GM12878 (cell line): ENCODE data around the gene EDC4. TPM values are rescaled to one million over a fixed set of nuclear protein-coding genes. Genes with fewer than 3 reads are reported as not detected.
A peak's percentile ranks its signal among the peaks of the same experiment; 100 is the strongest.

Source experiments
- ATAC-seq: fragments of 200-7000 bp; cut with Tn5 transposase; 3 replicates; pipeline ENCODE4 v1.9.1; 2020; ENCODE audit warnings: mild to moderate bottlenecking, moderate library complexity
- BruUV-seq: library from RNA; stranded (reverse); fragments of 400-500 nt; replicated peaks from 2 replicates; lab custom pipeline; 2021; lab: Mats Ljungman, UMichigan
- CTCF ChIA-PET: fragments of 300-600 bp; sonication (Branson Sonifier 250); formaldehyde crosslinking; extraction: SDS; loops from one replicate; lab custom pipeline; 2021; ENCODE audit warnings: inconsistent platforms; lab: Yijun Ruan, JAX
- POLR2A ChIA-PET: fragments of 350-600 bp; formaldehyde crosslinking; extraction: SDS; loops from one replicate; lab custom pipeline; 2021; ENCODE audit warnings: inconsistent platforms; lab: Charles Lee
- RAD21 ChIA-PET: fragments of 300-600 bp; sonication (Branson Sonifier 250); formaldehyde crosslinking; loops from one replicate; lab custom pipeline; 2023; ENCODE audit warnings: antibody characterized with exemption; ENCODE audit not compliant: unreplicated experiment; lab: Charles Lee
- SMC1A ChIA-PET: fragments of 300-600 bp; sonication (Branson Sonifier 250); formaldehyde crosslinking; loops from one replicate; lab custom pipeline; 2023; ENCODE audit not compliant: unreplicated experiment, uncharacterized antibody; lab: Charles Lee
- DNase-seq: peaks from one replicate; pipeline ENCODE4 v3.0.0-alpha.2; 2011; ENCODE audit warnings: low read depth, low spot score
- FAIRE-seq: peaks from 3 replicates; lab custom pipeline; 2011; peaks lifted over from hg19 to GRCh38; lab: Jason Lieb, UNC
- H2AFZ ChIP-seq: 2 replicates; pipeline ENCODE4 v1.6.0; 2011; ENCODE audit warnings: low read depth, low read length, control low read depth; ENCODE audit not compliant: control insufficient read depth
- H3K27ac ChIP-seq: 2 replicates; pipeline ENCODE4 v1.5.1; 2011; ENCODE audit warnings: control low read depth; ENCODE audit not compliant: control insufficient read depth, insufficient read depth
- H3K27me3 ChIP-seq, 2 experiments: replicated peaks in 1 of 2; 2 replicates each; pipeline versions ENCODE4 v1.6.0 to v1.6.1; 2011; ENCODE audit warnings: low read length in 1 of 2; ENCODE audit not compliant: control insufficient read depth in 2 of 2, insufficient read depth in 2 of 2
- H3K36me3 ChIP-seq, 2 experiments: 2 replicates each; pipeline ENCODE4 v1.5.1; 2011; ENCODE audit warnings: low read length in 1 of 2; ENCODE audit not compliant: control insufficient read depth in 2 of 2, insufficient read depth in 2 of 2
- H3K4me1 ChIP-seq: 2 replicates; pipeline ENCODE4 v1.6.1; 2011; ENCODE audit warnings: mild to moderate bottlenecking, low read length, moderate library complexity, mixed read lengths; ENCODE audit not compliant: control insufficient read depth, insufficient read depth
- H3K4me2 ChIP-seq: 2 replicates; pipeline ENCODE4 v1.6.0; 2011; ENCODE audit warnings: control low read depth; ENCODE audit not compliant: control insufficient read depth, insufficient read depth
- H3K4me3 ChIP-seq: fragments of 200-600 bp; sonication (generic); 2 replicates; pipeline ENCODE4 v1.5.1; 2016
- H3K79me2 ChIP-seq: 2 replicates; pipeline ENCODE4 v1.6.0; 2011; ENCODE audit warnings: low read length; ENCODE audit not compliant: control insufficient read depth, insufficient read depth
- H3K9ac ChIP-seq: 2 replicates; pipeline ENCODE4 v1.8.0; 2011; ENCODE audit warnings: low read length, control low read depth, mixed read lengths; ENCODE audit not compliant: control insufficient read depth, insufficient read depth
- H3K9me3 ChIP-seq: replicated peaks from 3 replicates; pipeline ENCODE4 v1.5.1; 2011; ENCODE audit warnings: mild to moderate bottlenecking, low read length; ENCODE audit not compliant: control insufficient read depth, insufficient read depth
- H4K20me1 ChIP-seq: 2 replicates; pipeline ENCODE4 v1.6.0; 2011; ENCODE audit not compliant: control insufficient read depth, insufficient read depth
- CEBPB ChIP-seq, 2 experiments: fragments of 150-350 bp in 1 of 2; IDR thresholded peaks; 2 replicates each; pipeline ENCODE4 v1.6.1; 2012 to 2014; ENCODE audit warnings: low read depth in 2 of 2, low read length in 2 of 2, borderline replicate concordance in 1 of 2, inconsistent platforms in 1 of 2
- CHD2 ChIP-seq: IDR thresholded peaks from 2 replicates; pipeline ENCODE4 v1.6.1; 2011; ENCODE audit warnings: low read depth, low read length, improper control_type of control experiment, borderline replicate concordance
- CREB1 ChIP-seq: IDR thresholded peaks from 2 replicates; pipeline ENCODE4 v1.6.1; 2012; ENCODE audit warnings: low read depth, mild to moderate bottlenecking, inconsistent platforms
- EGR1 ChIP-seq, 2 experiments: IDR thresholded peaks; 1 replicate in 1 of 2; 2 replicates in 1 of 2; pipeline ENCODE4 v1.6.1; 2011 to 2012; ENCODE audit warnings: low read depth in 2 of 2, low read length in 2 of 2, borderline replicate concordance in 1 of 2, mild to moderate bottlenecking in 1 of 2, moderate library complexity in 1 of 2
- MTA3 ChIP-seq: IDR thresholded peaks from 2 replicates; pipeline ENCODE4 v1.6.1; 2012; ENCODE audit warnings: low read length, inconsistent platforms, borderline replicate concordance
- MXI1 ChIP-seq: fragments of 150-350 bp; IDR thresholded peaks from 2 replicates; pipeline ENCODE4 v1.6.1; 2011; ENCODE audit warnings: low read depth, mild to moderate bottlenecking, inconsistent platforms, low read length, improper control_type of control experiment
- ZNF622 ChIP-seq: fragments of 450-650 bp; IDR thresholded peaks from 2 replicates; pipeline ENCODE4 v1.6.1; 2017; ENCODE audit warnings: mild to moderate bottlenecking, inconsistent platforms
- WGBS: methylation state at CpG from one replicate; pipeline ENCODE4 v1.1.6; 2016; ENCODE audit warnings: low lambda C conversion rate; ENCODE audit not compliant: insufficient replicate concordance, insufficient coverage; ENCODE audit errors: missing lambda C conversion rate; 5-methylcytosine and 5-hydroxymethylcytosine counted together
- in situ Hi-C: fragments of 300-500 bp; cut with MboI; formaldehyde crosslinking; loops from 9 replicates; pipeline ENCODE4 v1.14.3; 2018; ENCODE audit warnings: mixed read lengths
- intact Hi-C: fragments of 100-400 bp; cut with micrococcal nuclease; formaldehyde crosslinking; loops from one replicate; pipeline ENCODE4 v1.14.2; 2022; ENCODE audit not compliant: unreplicated experiment
- polyA plus RNA-seq, 11 experiments: library from polyadenylated mRNA; depleted of rRNA in 4 of 11; unstranded in 6 of 11; stranded (reverse) in 5 of 11; fragments of >200 nt; fragmentation: Nextera tagmentation in 4 of 11; fragmentation: Illumina TruSeq in 1 of 11; extraction: Ambion mirVana in 4 of 11; extraction: Trizol in 1 of 11; gene quantifications; 1 replicate in 1 of 11; 2 replicates in 10 of 11; pipeline versions ENCODE4 v1.2.1 to v1.2.3, GENCODE V29; 2011 to 2016; ENCODE audit warnings: inconsistent platforms in 2 of 11, missing spikeins in 2 of 11, low read depth in 1 of 11
- total RNA-seq, 4 experiments: library from RNA; depleted of rRNA in 3 of 4; stranded (reverse); fragments of >200 nt in 3 of 4; fragmentation: Illumina TruSeq in 1 of 4; extraction: Trizol in 1 of 4; gene quantifications; 2 replicates each; pipeline versions ENCODE4 v1.2.1 to v1.2.3, GENCODE V29; 2013 to 2021
- TF ChIP-seq, protein P1 (sequence below): IDR thresholded peaks from 2 replicates; pipeline ENCODE4 v1.6.1; 2012; ENCODE audit warnings: low read depth, low read length, improper control_type of control experiment
- TF ChIP-seq, protein P2 (sequence below): fragments of 450-650 bp; formaldehyde crosslinking; IDR thresholded peaks from 2 replicates; pipeline ENCODE4 v1.4.0; 2020; ENCODE audit warnings: mild to moderate bottlenecking, moderate library complexity
- TF ChIP-seq, protein P3 (sequence below): fragments of 150-350 bp; IDR thresholded peaks from 2 replicates; pipeline ENCODE4 v1.6.1; 2014; ENCODE audit warnings: mild to moderate bottlenecking, low read depth, low read length
- TF ChIP-seq, protein P4 (sequence below): fragments of 150-350 bp; IDR thresholded peaks from 2 replicates; pipeline ENCODE4 v1.6.1; 2016; ENCODE audit warnings: low read depth, low read length

EDC4 gene
- total and polyA plus RNA-seq, 10 of the 15 experiments (the other 5 are each of a cell fraction or from before 2014, with no cell fraction given): 1.2 to 86.0 (median 53.4) TPM

DNA sequence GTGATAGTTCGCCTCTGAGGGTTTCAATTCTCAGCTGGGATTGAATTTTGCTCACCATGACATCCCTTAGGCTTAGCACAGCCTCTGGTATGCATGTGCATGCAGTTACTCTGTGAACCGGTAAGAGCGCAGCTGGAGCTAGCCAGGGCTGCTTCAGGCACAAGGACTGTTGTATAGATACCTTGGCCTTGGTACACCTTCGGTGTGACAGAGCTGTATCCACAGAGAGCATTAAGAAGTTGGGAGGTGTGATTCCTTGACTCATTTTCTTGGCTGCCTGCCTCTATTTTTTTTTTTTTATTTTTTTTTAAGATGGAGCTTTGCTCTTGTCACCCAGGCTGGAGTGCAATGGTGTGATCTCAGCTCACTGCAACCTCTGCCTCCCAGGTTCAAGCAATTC lies 28.4 kb upstream of the EDC4 start:
- Histone ChIP-seq H3K4me2 (peak overlapping the region; percentile 93), H3K4me1 (peaks cover 29% of the 10 kb centered on the region), H3K79me2 (peaks cover 54% of the 10 kb centered on the region), H3K27ac (no peak overlapping the region), H3K9me3 (no peaks in the 10 kb centered on the region), H3K4me3 (peak overlapping the region; percentile 96; the same call in 1 of the 2 replicates), H3K27me3 (no peaks in the 10 kb centered on the region), H2AFZ (no peak overlapping the region), H4K20me1 (no peaks in the 10 kb centered on the region), H3K36me3 (peaks cover 0 to 4% of the 10 kb centered on the region in 2 experiments; a peak in 2 of 4 replicates), H3K9ac (peak overlapping the region; percentile 32)
- BruUV-seq: no TSS peak
- 98% methylated on average over 4 of the region's 4 CpGs for WGBS
- in situ Hi-C loops (no loop called here), intact Hi-C loops (no loop called here)
- POLR2A ChIA-PET: interaction anchor here (0.6 to 3.3 kb wide), 10 partner anchors 11 to 626 kb away, joined by 3 to 29 read pairs (median 4); partner anchors contain the start of genes GFOD2, PSMB10, RANBP10 and TSNAXIP1
- DNase-seq (no peak), ATAC-seq (no peak), FAIRE-seq (no peak)
- RAD21 ChIA-PET: interaction anchor here (0.6 to 1.6 kb wide), 9 partner anchors 11 to 125 kb away, joined by 3 to 6 read pairs (median 3); partner anchors contain the start of genes EDC4 and GFOD2
- SMC1A ChIA-PET: interaction anchor here (0.6 to 1.9 kb wide), 8 partner anchors 8 to 331 kb away, joined by 3 to 5 read pairs (median 3); partner anchors contain the start of genes ACD, EDC4 and PSMB10
- CTCF ChIA-PET: interaction anchor here (0.5 to 2.8 kb wide), 14 partner anchors 9 to 324 kb away, joined by 3 to 24 read pairs (median 4); partner anchors contain the start of gene EDC4
- TF ChIP-seq, protein P1, sequence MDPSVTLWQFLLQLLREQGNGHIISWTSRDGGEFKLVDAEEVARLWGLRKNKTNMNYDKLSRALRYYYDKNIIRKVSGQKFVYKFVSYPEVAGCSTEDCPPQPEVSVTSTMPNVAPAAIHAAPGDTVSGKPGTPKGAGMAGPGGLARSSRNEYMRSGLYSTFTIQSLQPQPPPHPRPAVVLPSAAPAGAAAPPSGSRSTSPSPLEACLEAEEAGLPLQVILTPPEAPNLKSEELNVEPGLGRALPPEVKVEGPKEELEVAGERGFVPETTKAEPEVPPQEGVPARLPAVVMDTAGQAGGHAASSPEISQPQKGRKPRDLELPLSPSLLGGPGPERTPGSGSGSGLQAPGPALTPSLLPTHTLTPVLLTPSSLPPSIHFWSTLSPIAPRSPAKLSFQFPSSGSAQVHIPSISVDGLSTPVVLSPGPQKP: no peak
- TF ChIP-seq, protein P2, sequence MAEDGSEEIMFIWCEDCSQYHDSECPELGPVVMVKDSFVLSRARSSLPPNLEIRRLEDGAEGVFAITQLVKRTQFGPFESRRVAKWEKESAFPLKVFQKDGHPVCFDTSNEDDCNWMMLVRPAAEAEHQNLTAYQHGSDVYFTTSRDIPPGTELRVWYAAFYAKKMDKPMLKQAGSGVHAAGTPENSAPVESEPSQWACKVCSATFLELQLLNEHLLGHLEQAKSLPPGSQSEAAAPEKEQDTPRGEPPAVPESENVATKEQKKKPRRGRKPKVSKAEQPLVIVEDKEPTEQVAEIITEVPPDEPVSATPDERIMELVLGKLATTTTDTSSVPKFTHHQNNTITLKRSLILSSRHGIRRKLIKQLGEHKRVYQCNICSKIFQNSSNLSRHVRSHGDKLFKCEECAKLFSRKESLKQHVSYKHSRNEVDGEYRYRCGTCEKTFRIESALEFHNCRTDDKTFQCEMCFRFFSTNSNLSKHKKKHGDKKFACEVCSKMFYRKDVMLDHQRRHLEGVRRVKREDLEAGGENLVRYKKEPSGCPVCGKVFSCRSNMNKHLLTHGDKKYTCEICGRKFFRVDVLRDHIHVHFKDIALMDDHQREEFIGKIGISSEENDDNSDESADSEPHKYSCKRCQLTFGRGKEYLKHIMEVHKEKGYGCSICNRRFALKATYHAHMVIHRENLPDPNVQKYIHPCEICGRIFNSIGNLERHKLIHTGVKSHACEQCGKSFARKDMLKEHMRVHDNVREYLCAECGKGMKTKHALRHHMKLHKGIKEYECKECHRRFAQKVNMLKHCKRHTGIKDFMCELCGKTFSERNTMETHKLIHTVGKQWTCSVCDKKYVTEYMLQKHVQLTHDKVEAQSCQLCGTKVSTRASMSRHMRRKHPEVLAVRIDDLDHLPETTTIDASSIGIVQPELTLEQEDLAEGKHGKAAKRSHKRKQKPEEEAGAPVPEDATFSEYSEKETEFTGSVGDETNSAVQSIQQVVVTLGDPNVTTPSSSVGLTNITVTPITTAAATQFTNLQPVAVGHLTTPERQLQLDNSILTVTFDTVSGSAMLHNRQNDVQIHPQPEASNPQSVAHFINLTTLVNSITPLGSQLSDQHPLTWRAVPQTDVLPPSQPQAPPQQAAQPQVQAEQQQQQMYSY (CRISPR knock-in tag): no peak
- TF ChIP-seq, protein P3, sequence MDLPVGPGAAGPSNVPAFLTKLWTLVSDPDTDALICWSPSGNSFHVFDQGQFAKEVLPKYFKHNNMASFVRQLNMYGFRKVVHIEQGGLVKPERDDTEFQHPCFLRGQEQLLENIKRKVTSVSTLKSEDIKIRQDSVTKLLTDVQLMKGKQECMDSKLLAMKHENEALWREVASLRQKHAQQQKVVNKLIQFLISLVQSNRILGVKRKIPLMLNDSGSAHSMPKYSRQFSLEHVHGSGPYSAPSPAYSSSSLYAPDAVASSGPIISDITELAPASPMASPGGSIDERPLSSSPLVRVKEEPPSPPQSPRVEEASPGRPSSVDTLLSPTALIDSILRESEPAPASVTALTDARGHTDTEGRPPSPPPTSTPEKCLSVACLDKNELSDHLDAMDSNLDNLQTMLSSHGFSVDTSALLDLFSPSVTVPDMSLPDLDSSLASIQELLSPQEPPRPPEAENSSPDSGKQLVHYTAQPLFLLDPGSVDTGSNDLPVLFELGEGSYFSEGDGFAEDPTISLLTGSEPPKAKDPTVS: no peak
- TF ChIP-seq MTA3 (no peak), CREB1 (no peak), MXI1 (no peak), ZNF622 (no peak), CHD2 (no peak), CEBPB (IDR thresholded peaks at IDR 0.05; ENCODE audit: borderline replicate concordance in 1 of 2, low read depth in 2 of 2, low read length in 2 of 2) (no peak), EGR1 (IDR thresholded peaks at IDR 0.05; ENCODE audit: borderline replicate concordance in 1 of 2, low read depth in 2 of 2, low read length in 2 of 2) (no peak)
- TF ChIP-seq, protein P4, sequence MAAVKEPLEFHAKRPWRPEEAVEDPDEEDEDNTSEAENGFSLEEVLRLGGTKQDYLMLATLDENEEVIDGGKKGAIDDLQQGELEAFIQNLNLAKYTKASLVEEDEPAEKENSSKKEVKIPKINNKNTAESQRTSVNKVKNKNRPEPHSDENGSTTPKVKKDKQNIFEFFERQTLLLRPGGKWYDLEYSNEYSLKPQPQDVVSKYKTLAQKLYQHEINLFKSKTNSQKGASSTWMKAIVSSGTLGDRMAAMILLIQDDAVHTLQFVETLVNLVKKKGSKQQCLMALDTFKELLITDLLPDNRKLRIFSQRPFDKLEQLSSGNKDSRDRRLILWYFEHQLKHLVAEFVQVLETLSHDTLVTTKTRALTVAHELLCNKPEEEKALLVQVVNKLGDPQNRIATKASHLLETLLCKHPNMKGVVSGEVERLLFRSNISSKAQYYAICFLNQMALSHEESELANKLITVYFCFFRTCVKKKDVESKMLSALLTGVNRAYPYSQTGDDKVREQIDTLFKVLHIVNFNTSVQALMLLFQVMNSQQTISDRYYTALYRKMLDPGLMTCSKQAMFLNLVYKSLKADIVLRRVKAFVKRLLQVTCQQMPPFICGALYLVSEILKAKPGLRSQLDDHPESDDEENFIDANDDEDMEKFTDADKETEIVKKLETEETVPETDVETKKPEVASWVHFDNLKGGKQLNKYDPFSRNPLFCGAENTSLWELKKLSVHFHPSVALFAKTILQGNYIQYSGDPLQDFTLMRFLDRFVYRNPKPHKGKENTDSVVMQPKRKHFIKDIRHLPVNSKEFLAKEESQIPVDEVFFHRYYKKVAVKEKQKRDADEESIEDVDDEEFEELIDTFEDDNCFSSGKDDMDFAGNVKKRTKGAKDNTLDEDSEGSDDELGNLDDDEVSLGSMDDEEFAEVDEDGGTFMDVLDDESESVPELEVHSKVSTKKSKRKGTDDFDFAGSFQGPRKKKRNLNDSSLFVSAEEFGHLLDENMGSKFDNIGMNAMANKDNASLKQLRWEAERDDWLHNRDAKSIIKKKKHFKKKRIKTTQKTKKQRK: no peak
